GM23338 (cell line): ENCODE measurements around the gene GP9. TPM values are rescaled to one million over a fixed set of nuclear protein-coding genes. Genes with fewer than 3 reads are reported as not detected.

Experiments
- ATAC-seq: fragments of 200-7000 bp; cut with Tn5 transposase; 3 replicates; pipeline ENCODE4 v1.9.1; 2020
- DNase-seq: peaks from one replicate; pipeline ENCODE4 v3.0.0-alpha.2; 2015; ENCODE audit warnings: low spot score
- H2AFZ ChIP-seq: fragments of 200-600 bp; sonication (generic); 2 replicates; pipeline ENCODE4 v1.8.0; 2016; ENCODE audit warnings: antibody characterized with exemption, mild to moderate bottlenecking, moderate library complexity
- H3F3A ChIP-seq: fragments of 200-600 bp; sonication (generic); replicated peaks from 2 replicates; pipeline ENCODE4 v1.8.0; 2017; ENCODE audit warnings: antibody characterized with exemption, mixed run types, low read depth
- H3K27ac ChIP-seq: fragments of 200-600 bp; sonication (generic); 2 replicates; pipeline ENCODE4 v1.6.1; 2016; ENCODE audit warnings: low read depth
- H3K27me3 ChIP-seq: fragments of 200-600 bp; sonication (generic); 2 replicates; pipeline ENCODE4 v1.8.0; 2016; ENCODE audit warnings: mild to moderate bottlenecking, mixed run types, moderate library complexity; ENCODE audit not compliant: insufficient read depth
- H3K36me3 ChIP-seq: fragments of 200-600 bp; sonication (generic); 2 replicates; pipeline ENCODE4 v1.8.0; 2016; ENCODE audit warnings: mild to moderate bottlenecking; ENCODE audit not compliant: insufficient read depth
- H3K4me1 ChIP-seq: fragments of 200-600 bp; sonication (generic); 2 replicates; pipeline ENCODE4 v1.8.0; 2016; ENCODE audit warnings: mild to moderate bottlenecking, moderate library complexity; ENCODE audit not compliant: insufficient read depth
- H3K4me2 ChIP-seq: fragments of 200-600 bp; sonication (generic); 2 replicates; pipeline ENCODE4 v1.7.1; 2017; ENCODE audit warnings: mixed run types
- H3K4me3 ChIP-seq: fragments of 200-600 bp; sonication (generic); 2 replicates; pipeline ENCODE4 v1.6.1; 2016; ENCODE audit warnings: mixed run types
- H3K79me2 ChIP-seq: fragments of 200-600 bp; sonication (generic); replicated peaks from 2 replicates; pipeline ENCODE4 v1.8.0; 2017; ENCODE audit warnings: mild to moderate bottlenecking; ENCODE audit not compliant: insufficient read depth
- H3K9me2 ChIP-seq: fragments of 200-600 bp; sonication (generic); 2 replicates; pipeline ENCODE4 v1.8.0; 2017; ENCODE audit not compliant: insufficient read depth
- H4K20me1 ChIP-seq: fragments of 200-600 bp; sonication (generic); replicated peaks from 2 replicates; pipeline ENCODE4 v1.8.0; 2017; ENCODE audit warnings: mild to moderate bottlenecking; ENCODE audit not compliant: insufficient read depth
- H3K27ac Mint-ChIP-seq: 2 replicates; pipeline ENCODE4 v1.8.0; 2020; ENCODE audit warnings: inconsistent platforms, mild to moderate bottlenecking, moderate library complexity, mixed read lengths
- H3K27me3 Mint-ChIP-seq: 3 replicates; pipeline ENCODE4 v1.8.0; 2022; ENCODE audit warnings: low read depth, mild to moderate bottlenecking, moderate library complexity, mixed read lengths, inconsistent platforms; ENCODE audit not compliant: insufficient read depth, poor library complexity
- H3K36me3 Mint-ChIP-seq: 3 replicates; pipeline ENCODE4 v1.8.0; 2021; ENCODE audit warnings: low read depth, mild to moderate bottlenecking, inconsistent platforms, moderate library complexity, mixed read lengths
- H3K4me1 Mint-ChIP-seq: 3 replicates; pipeline ENCODE4 v1.8.0; 2020; ENCODE audit warnings: mild to moderate bottlenecking, inconsistent platforms, mixed read lengths
- H3K4me3 Mint-ChIP-seq: 3 replicates; pipeline ENCODE4 v1.8.0; 2021; ENCODE audit warnings: moderate library complexity, mild to moderate bottlenecking, inconsistent platforms, mixed read lengths
- H3K9me3 Mint-ChIP-seq: 3 replicates; pipeline ENCODE4 v1.8.0; 2020; ENCODE audit warnings: moderate library complexity, mild to moderate bottlenecking, inconsistent platforms, mixed read lengths
- CREB1 ChIP-seq: fragments of 250-450 bp; sonication (Bioruptor Pico); IDR thresholded peaks from 2 replicates; pipeline ENCODE4 v1.5.0; 2020; ENCODE audit warnings: low read depth, mild to moderate bottlenecking, moderate library complexity
- CTCF ChIP-seq, 2 experiments: fragments of 200-600 bp in 1 of 2; sonication (generic) in 1 of 2; conservative IDR thresholded peaks; 2 replicates each; pipeline versions ENCODE4 v1.5.1 to v1.6.1; 2016 to 2017; ENCODE audit warnings: antibody characterized with exemption in 2 of 2, low read depth in 2 of 2, mild to moderate bottlenecking in 2 of 2, moderate library complexity in 1 of 2
- ETS1 ChIP-seq: IDR thresholded peaks from 2 replicates; pipeline ENCODE4 v1.6.1; 2016; ENCODE audit warnings: antibody characterized with exemption
- EZH2 ChIP-seq: fragments of 200-600 bp; sonication (generic); IDR thresholded peaks from one replicate; pipeline ENCODE4 v1.8.0; 2017; ENCODE audit warnings: antibody characterized with exemption, mild to moderate bottlenecking, low read depth; ENCODE audit not compliant: unreplicated experiment
- EZH2phosphoT487 ChIP-seq: fragments of 200-600 bp; sonication (generic); IDR thresholded peaks from one replicate; pipeline ENCODE4 v1.8.1; 2018; ENCODE audit warnings: antibody characterized with exemption; ENCODE audit not compliant: unreplicated experiment
- JUNB ChIP-seq: IDR thresholded peaks from one replicate; pipeline ENCODE4 v1.6.1; 2016; ENCODE audit warnings: antibody characterized with exemption; ENCODE audit not compliant: unreplicated experiment
- NANOG ChIP-seq: IDR thresholded peaks from 2 replicates; pipeline ENCODE4 v1.6.1; 2016; ENCODE audit warnings: antibody characterized with exemption, borderline replicate concordance
- POLR2AphosphoS5 ChIP-seq: IDR thresholded peaks from 2 replicates; pipeline ENCODE4 v1.6.1; 2016; ENCODE audit warnings: antibody characterized with exemption, low read depth
- REST ChIP-seq: IDR thresholded peaks from one replicate; pipeline ENCODE4 v1.6.1; 2018; ENCODE audit warnings: antibody characterized with exemption; ENCODE audit not compliant: unreplicated experiment
- STAT1 ChIP-seq: IDR thresholded peaks from one replicate; pipeline ENCODE4 v1.6.1; 2016; ENCODE audit warnings: antibody characterized with exemption; ENCODE audit not compliant: unreplicated experiment
- ZNF114 ChIP-seq: fragments of 250-450 bp; sonication (Bioruptor Pico); IDR thresholded peaks from 2 replicates; pipeline ENCODE4 v1.5.0; 2020; ENCODE audit warnings: mild to moderate bottlenecking, moderate library complexity
- ZNF331 ChIP-seq: fragments of 250-450 bp; sonication (Bioruptor Pico); IDR thresholded peaks from 2 replicates; pipeline ENCODE4 v1.5.0; 2020; ENCODE audit warnings: low read depth, mild to moderate bottlenecking, moderate library complexity
- ZNF462 ChIP-seq: fragments of 250-450 bp; sonication (Bioruptor Pico); IDR thresholded peaks from 2 replicates; pipeline ENCODE4 v1.5.0; 2020; ENCODE audit warnings: mild to moderate bottlenecking, moderate library complexity
- polyA plus RNA-seq: library from polyadenylated mRNA; unstranded; fragments of >200 nt; fragmentation: Nextera tagmentation; extraction: Ambion mirVana; gene quantifications from 2 replicates; pipeline ENCODE4 v1.2.1, GENCODE V29; 2016
- total RNA-seq: library from RNA; depleted of rRNA; stranded (reverse); fragments of >200 nt; shearing (Covaris generic); gene quantifications from 2 replicates; pipeline ENCODE4 v1.2.3, GENCODE V29; 2014

The GP9 gene
- total and polyA plus RNA-seq, 2 experiments from 2014 or later: not detected

GRCh38 chr3:129054605-129055104 lies 5.9 kb upstream of the GP9 start:
- Mint-ChIP-seq H3K4me3 (no peak overlapping the region), H3K9me3 (no peaks in the 10 kb centered on the region), H3K27ac (no peak overlapping the region), H3K27me3 (no peaks in the 10 kb centered on the region), H3K36me3 (no peaks in the 10 kb centered on the region; the same call in 2 of the 3 replicates), H3K4me1 (peaks cover 4% of the 10 kb centered on the region)
- no peaks in the 10 kb centered on the region for H3K36me3 ChIP-seq
- H3K4me2 ChIP-seq: no peak overlapping the region
- H3K4me1 ChIP-seq: no peaks in the 10 kb centered on the region
- H3K79me2 ChIP-seq: no peaks in the 10 kb centered on the region
- no peak overlapping the region for H2AFZ ChIP-seq
- DNase-seq (no peak), ATAC-seq (no peak)
- H3K27ac ChIP-seq: no peak overlapping the region
- H4K20me1 ChIP-seq: no peaks in the 10 kb centered on the region
- H3K9me2 ChIP-seq: no peaks in the 10 kb centered on the region
- no peak for TF ChIP-seq EZH2phosphoT487
- no peak for TF ChIP-seq POLR2AphosphoS5
- TF ChIP-seq ZNF462 (CRISPR knock-in tag): no peak
- TF ChIP-seq ZNF331: no peak
- TF ChIP-seq ETS1: no peak
- TF ChIP-seq JUNB: no peak
- no peak for TF ChIP-seq REST
- no peak for TF ChIP-seq CREB1
- TF ChIP-seq EZH2: no peak
- no peak for TF ChIP-seq STAT1
- TF ChIP-seq NANOG: no peak
- no peak for TF ChIP-seq ZNF114
- TF ChIP-seq CTCF (conservative IDR thresholded peaks at IDR 0.05; ENCODE audit: low read depth in 2 of 2): no peak
- no peaks in the 10 kb centered on the region for H3K27me3 ChIP-seq
- H3K4me3 ChIP-seq: no peak overlapping the region
- H3F3A ChIP-seq: no peaks in the 10 kb centered on the region
